ENCODE results near the gene SOBP.

SOBP gene

GRCh38 chr6:107554918-107555317, 65.0 kb downstream of the SOBP start:
- Mint-ChIP-seq H3K36me3 (ENCODE audit: low read depth) (peaks cover 78% of the 10 kb centered on the region), H3K4me3 (no peak overlapping the region), H3K4me1 (peaks cover 7% of the 10 kb centered on the region), H3K27ac (no peak overlapping the region), H3K9me3 (no peaks in the 10 kb centered on the region), H3K27me3 (ENCODE audit: low read depth, poor library complexity) (no peaks in the 10 kb centered on the region)
- no peak for TF ChIP-seq CTCF (IDR thresholded peaks at IDR 0.05)
- no peak for DNase-seq

DNA sequence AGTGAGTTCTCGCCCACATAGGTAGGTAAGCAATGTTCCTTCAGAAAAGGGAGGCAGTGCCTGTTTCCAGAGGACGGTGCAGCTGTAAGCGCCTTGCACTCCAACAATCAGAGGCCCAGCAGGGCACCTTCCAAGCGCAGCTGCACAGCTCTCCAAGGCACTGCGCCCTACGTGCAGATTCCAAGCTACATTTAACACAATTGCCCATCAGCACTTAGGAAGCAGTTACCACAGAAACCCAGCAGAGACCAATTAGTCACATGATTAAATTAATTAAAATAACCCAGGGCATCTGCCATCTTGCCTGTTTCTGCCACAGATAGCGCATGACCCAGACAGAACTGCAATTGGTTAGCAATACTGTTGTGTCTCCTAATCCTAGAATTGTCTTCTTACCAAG, 65.5 kb downstream of the SOBP start:
- peaks cover 9% of the 10 kb centered on the region for H3K4me1 Mint-ChIP-seq
- no peak overlapping the region for H3K4me3 Mint-ChIP-seq
- peaks cover 78% of the 10 kb centered on the region for H3K36me3 Mint-ChIP-seq (ENCODE audit: low read depth)
- no peak for TF ChIP-seq CTCF (IDR thresholded peaks at IDR 0.05)
- no peaks in the 10 kb centered on the region for H3K9me3 Mint-ChIP-seq
- no peak overlapping the region for H3K27ac Mint-ChIP-seq
- H3K27me3 Mint-ChIP-seq (ENCODE audit: low read depth, poor library complexity), result no peaks in the 10 kb centered on the region
- DNase-seq, result no peak

GRCh38 chr6:107556082-107556481, 66.2 kb downstream of the SOBP start:
- H3K9me3 Mint-ChIP-seq, result no peaks in the 10 kb centered on the region
- DNase-seq, result no peak
- peak overlapping the region; percentile 25 for H3K27ac Mint-ChIP-seq
- TF ChIP-seq CTCF (IDR thresholded peaks at IDR 0.05), result no peak
- peaks cover 16% of the 10 kb centered on the region for H3K4me1 Mint-ChIP-seq
- peaks cover 78% of the 10 kb centered on the region for H3K36me3 Mint-ChIP-seq (ENCODE audit: low read depth)
- H3K27me3 Mint-ChIP-seq (ENCODE audit: low read depth, poor library complexity), result no peaks in the 10 kb centered on the region
- no peak overlapping the region for H3K4me3 Mint-ChIP-seq

- peaks cover 74% of the 10 kb centered on the region for H3K36me3 Mint-ChIP-seq (ENCODE audit: low read depth)
- H3K27ac Mint-ChIP-seq, result no peak overlapping the region
- peaks cover 28% of the 10 kb centered on the region for H3K4me1 Mint-ChIP-seq
- H3K27me3 Mint-ChIP-seq (ENCODE audit: low read depth, poor library complexity), result no peaks in the 10 kb centered on the region
- no peaks in the 10 kb centered on the region for H3K9me3 Mint-ChIP-seq
- H3K4me3 Mint-ChIP-seq, result no peak overlapping the region
- no peak for TF ChIP-seq CTCF (IDR thresholded peaks at IDR 0.05)
- no peak for DNase-seq
Observed at GRCh38 chr6:107557698-107558097, 67.8 kb downstream of the SOBP start.

- Mint-ChIP-seq H3K27ac (peak overlapping the region; percentile 95), H3K27me3 (ENCODE audit: low read depth, poor library complexity) (no peaks in the 10 kb centered on the region), H3K4me1 (peaks cover 54% of the 10 kb centered on the region), H3K9me3 (no peaks in the 10 kb centered on the region), H3K36me3 (ENCODE audit: low read depth) (peaks cover 69% of the 10 kb centered on the region), H3K4me3 (no peak overlapping the region)
- no peak for DNase-seq
- TF ChIP-seq CTCF (IDR thresholded peaks at IDR 0.05), result no peak
Observed at GRCh38 chr6:107560657-107561056, 70.7 kb downstream of the SOBP start.

- peaks cover 57% of the 10 kb centered on the region for H3K4me1 Mint-ChIP-seq
- H3K9me3 Mint-ChIP-seq, result no peaks in the 10 kb centered on the region
- TF ChIP-seq CTCF (IDR thresholded peaks at IDR 0.05), result no peak
Observed at GRCh38 chr6:107561306-107561705, 71.4 kb downstream of the SOBP start.

More at GRCh38 chr6:107561306-107561705, 71.4 kb downstream of the SOBP start:
- Mint-ChIP-seq H3K27ac (peak overlapping the region; percentile 95), H3K4me3 (no peak overlapping the region), H3K27me3 (ENCODE audit: low read depth, poor library complexity) (no peaks in the 10 kb centered on the region), H3K36me3 (ENCODE audit: low read depth) (peaks cover 67% of the 10 kb centered on the region)
- DNase-seq, result no peak

Measured in nephron progenitor cell (in vitro differentiated cells).